Measurements from ENCODE around the gene SYT2.

- TF ChIP-seq POLR2AphosphoS5 (IDR thresholded peaks at IDR 0.05) (no peak), CTCF (IDR thresholded peaks at IDR 0.05) (no peak)
Observed at GRCh38 chr1:202615501-202616354, 94.5 kb downstream of the SYT2 start.
